ENCODE results near the gene SMPDL3B.
"Not testable (repeated sequence)": the region's sequence is repeated elsewhere in the genome, so short reads cannot be mapped to it uniquely, and the experiment has no call there.

SMPDL3B gene

DNA sequence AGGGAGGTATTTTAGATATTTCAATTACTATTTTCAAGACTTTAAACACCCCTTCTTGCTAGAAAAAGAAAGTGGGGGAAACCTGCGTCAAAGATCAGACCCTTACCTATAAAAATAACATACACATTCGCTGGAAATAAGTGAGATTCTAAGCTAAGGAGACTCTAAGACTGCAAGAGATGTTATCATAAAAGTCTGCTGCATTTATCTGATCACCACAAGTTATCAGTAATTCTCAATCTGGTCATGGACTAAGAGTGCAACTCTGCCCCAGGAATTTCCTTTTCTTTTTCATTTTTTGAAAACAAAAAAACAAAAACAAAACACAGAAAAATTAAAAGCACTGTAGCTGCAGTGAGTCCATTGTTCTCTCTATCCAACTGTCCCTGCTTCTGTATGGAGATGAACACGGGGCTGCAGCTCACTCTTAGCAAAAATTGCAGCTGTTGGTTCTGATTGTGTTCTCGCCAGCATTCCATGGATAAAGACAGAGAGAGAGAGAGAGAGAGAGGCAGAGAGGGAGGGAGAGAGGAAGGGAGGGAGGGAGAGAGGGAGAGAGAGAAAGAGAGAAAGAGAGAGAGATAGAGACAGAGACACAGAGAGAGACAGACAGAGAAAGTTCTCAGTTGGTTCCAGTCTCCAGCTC lies 39.1 kb downstream of the SMPDL3B start:
- Histone ChIP-seq H3K9me3 (replicated peaks; ENCODE audit: low read length) (no peaks in the 10 kb centered on the region), H3K36me3 (ENCODE audit: insufficient read depth, low read length) (peaks cover 13% of the 10 kb centered on the region), H3K27me3 (ENCODE audit: control insufficient read depth, insufficient read depth, low read length) (no peaks in the 10 kb centered on the region), H3K9ac (ENCODE audit: low read depth, low read length) (no peak overlapping the region), H3K4me2 (ENCODE audit: low read length) (no peak overlapping the region), H3K4me1 (ENCODE audit: control insufficient read depth, insufficient read depth, low read length) (peaks cover 28% of the 10 kb centered on the region), H3K4me3 (ENCODE audit: low read length) (no peak overlapping the region)

GRCh38 chr1:27974417-27974781 lies 39.6 kb downstream of the SMPDL3B start:
- Histone ChIP-seq H3K4me2 (ENCODE audit: low read length) (no peak overlapping the region), H3K4me3 (ENCODE audit: low read length) (no peak overlapping the region), H3K4me1 (ENCODE audit: control insufficient read depth, insufficient read depth, low read length) (peaks cover 27% of the 10 kb centered on the region), H3K9me3 (replicated peaks; ENCODE audit: low read length) (no peaks in the 10 kb centered on the region), H3K36me3 (ENCODE audit: insufficient read depth, low read length) (peaks cover 13% of the 10 kb centered on the region), H3K27me3 (ENCODE audit: control insufficient read depth, insufficient read depth, low read length) (no peaks in the 10 kb centered on the region), H3K9ac (ENCODE audit: low read depth, low read length) (no peak overlapping the region)

- Histone ChIP-seq H3K4me1 (ENCODE audit: control insufficient read depth, insufficient read depth, low read length) (peaks cover 3% of the 10 kb centered on the region), H3K36me3 (ENCODE audit: insufficient read depth, low read length) (peaks cover 8% of the 10 kb centered on the region), H3K4me2 (ENCODE audit: low read length) (no peak overlapping the region), H3K27me3 (ENCODE audit: control insufficient read depth, insufficient read depth, low read length) (no peaks in the 10 kb centered on the region), H3K9me3 (replicated peaks; ENCODE audit: low read length) (no peaks in the 10 kb centered on the region), H3K4me3 (ENCODE audit: low read length) (no peak overlapping the region), H3K9ac (ENCODE audit: low read depth, low read length) (no peak overlapping the region)
These were observed 44.5 kb downstream of the SMPDL3B start for GRCh38 chr1:27979151-27979858.

DNA sequence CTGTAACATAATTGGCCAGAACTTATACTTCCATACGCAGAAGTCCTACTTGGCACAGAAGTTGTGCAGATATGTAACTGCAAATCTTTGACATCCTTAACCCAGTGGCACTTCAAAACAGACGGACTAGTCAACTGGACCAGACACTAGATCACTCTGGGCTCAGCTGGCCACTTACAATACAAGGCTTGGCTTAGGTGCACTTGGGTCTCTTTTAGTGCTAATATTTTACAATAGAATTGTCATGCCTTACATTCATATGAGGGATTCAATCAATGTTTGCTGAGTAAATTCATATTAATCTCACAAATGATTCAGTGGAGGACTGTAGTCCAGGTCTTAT lies 45.0 kb downstream of the SMPDL3B start:
- Histone ChIP-seq H3K9me3 (replicated peaks; ENCODE audit: low read length) (no peaks in the 10 kb centered on the region), H3K27me3 (ENCODE audit: control insufficient read depth, insufficient read depth, low read length) (no peaks in the 10 kb centered on the region), H3K9ac (ENCODE audit: low read depth, low read length) (no peak overlapping the region), H3K36me3 (ENCODE audit: insufficient read depth, low read length) (peaks cover 8% of the 10 kb centered on the region), H3K4me2 (ENCODE audit: low read length) (no peak overlapping the region), H3K4me1 (ENCODE audit: control insufficient read depth, insufficient read depth, low read length) (peaks cover 3% of the 10 kb centered on the region), H3K4me3 (ENCODE audit: low read length) (no peak overlapping the region)

DNA sequence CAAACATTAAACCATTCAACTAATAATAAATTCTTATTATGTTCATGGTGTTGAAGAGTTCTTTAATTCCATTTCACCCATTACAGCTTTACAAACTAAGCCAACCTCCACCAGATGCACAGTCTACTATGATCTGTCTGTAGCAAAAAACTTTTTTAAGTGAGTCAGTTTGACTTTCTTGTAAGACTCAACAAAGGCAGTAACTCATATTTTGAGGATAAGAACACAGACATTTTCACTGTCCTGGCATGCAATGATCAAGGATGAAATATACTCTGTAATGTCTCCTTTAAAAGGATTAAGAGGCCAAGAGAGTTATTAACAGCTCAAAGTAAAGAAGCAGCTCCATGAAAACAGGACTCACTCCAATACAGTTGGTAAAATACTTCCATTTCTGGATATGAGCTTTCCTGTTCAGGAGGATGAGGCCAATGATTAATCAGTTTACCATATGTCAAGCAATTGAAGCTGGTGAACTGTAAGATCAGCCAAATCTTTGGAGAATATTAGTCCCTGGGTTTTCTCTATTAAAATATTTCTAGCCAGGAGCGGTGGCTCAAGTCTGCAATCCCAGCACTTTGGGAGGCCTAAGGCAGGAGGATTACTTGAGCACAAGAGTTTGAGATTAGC lies 45.5 kb downstream of the SMPDL3B start:
- Histone ChIP-seq H3K9me3 (replicated peaks; ENCODE audit: low read length) (no peaks in the 10 kb centered on the region), H3K36me3 (ENCODE audit: insufficient read depth, low read length) (peaks cover 10% of the 10 kb centered on the region), H3K4me1 (ENCODE audit: control insufficient read depth, insufficient read depth, low read length) (peaks cover 3% of the 10 kb centered on the region), H3K4me3 (ENCODE audit: low read length) (no peak overlapping the region), H3K4me2 (ENCODE audit: low read length) (no peak overlapping the region), H3K27me3 (ENCODE audit: control insufficient read depth, insufficient read depth, low read length) (no peaks in the 10 kb centered on the region), H3K9ac (ENCODE audit: low read depth, low read length) (no peak overlapping the region)

GRCh38 chr1:27981145-27981544 lies 46.3 kb downstream of the SMPDL3B start:
- Histone ChIP-seq H3K4me1 (ENCODE audit: control insufficient read depth, insufficient read depth, low read length) (peaks cover 3% of the 10 kb centered on the region), H3K27me3 (ENCODE audit: control insufficient read depth, insufficient read depth, low read length) (no peaks in the 10 kb centered on the region), H3K9me3 (replicated peaks; ENCODE audit: low read length) (no peaks in the 10 kb centered on the region), H3K36me3 (ENCODE audit: insufficient read depth, low read length) (peaks cover 13% of the 10 kb centered on the region), H3K4me3 (ENCODE audit: low read length) (no peak overlapping the region), H3K9ac (ENCODE audit: low read depth, low read length) (no peak overlapping the region), H3K4me2 (ENCODE audit: low read length) (no peak overlapping the region)

DNA sequence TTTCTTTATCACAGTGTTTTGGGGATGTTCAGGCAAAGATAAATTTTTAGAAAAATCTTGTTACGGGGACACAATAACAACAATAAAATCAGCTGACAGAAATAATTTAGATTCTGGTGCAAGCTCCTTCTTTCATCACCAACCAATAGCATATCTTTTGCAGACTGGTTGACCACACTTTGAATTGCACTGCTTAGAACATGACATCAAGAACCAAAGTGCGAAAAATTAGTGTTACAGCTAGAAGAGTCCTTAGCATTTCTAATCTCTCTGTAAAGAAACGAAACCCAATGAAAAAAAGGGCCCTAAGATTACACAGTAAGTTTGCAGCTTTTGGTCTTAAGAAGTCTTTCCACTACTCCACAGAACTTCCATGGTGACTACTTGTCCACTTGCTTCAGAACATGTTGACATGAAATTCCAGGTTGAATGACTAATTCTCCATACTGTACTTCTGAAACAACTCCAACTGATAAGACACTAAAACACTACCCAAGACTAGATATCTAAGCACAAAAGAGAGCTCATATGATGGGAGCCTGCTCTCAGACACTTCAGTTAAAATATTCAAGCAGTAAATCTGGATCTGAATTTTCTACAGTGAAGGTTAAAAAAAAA lies 56.2 kb downstream of the SMPDL3B start:
- Histone ChIP-seq H3K4me3 (ENCODE audit: low read length) (no peak overlapping the region), H3K4me1 (ENCODE audit: control insufficient read depth, insufficient read depth, low read length) (no peaks in the 10 kb centered on the region), H3K36me3 (ENCODE audit: insufficient read depth, low read length) (peaks cover 71% of the 10 kb centered on the region), H3K9me3 (replicated peaks; ENCODE audit: low read length) (no peaks in the 10 kb centered on the region), H3K4me2 (ENCODE audit: low read length) (no peak overlapping the region), H3K9ac (ENCODE audit: low read depth, low read length) (no peak overlapping the region), H3K27me3 (ENCODE audit: control insufficient read depth, insufficient read depth, low read length) (no peaks in the 10 kb centered on the region)

- Histone ChIP-seq H3K27me3 (ENCODE audit: control insufficient read depth, insufficient read depth, low read length) (no peaks in the 10 kb centered on the region), H3K36me3 (ENCODE audit: insufficient read depth, low read length) (peaks cover 75% of the 10 kb centered on the region), H3K4me2 (ENCODE audit: low read length) (no peak overlapping the region), H3K9ac (ENCODE audit: low read depth, low read length) (no peak overlapping the region), H3K9me3 (replicated peaks; ENCODE audit: low read length) (no peaks in the 10 kb centered on the region), H3K4me3 (ENCODE audit: low read length) (no peak overlapping the region), H3K4me1 (ENCODE audit: control insufficient read depth, insufficient read depth, low read length) (no peaks in the 10 kb centered on the region)
These were observed 57.5 kb downstream of the SMPDL3B start for GRCh38 chr1:27992276-27992675.

- H3K4me3 ChIP-seq (ENCODE audit: low read length) = no peak overlapping the region
- H3K27me3 ChIP-seq (ENCODE audit: control insufficient read depth, insufficient read depth, low read length) = no peaks in the 10 kb centered on the region
- no peak overlapping the region for H3K9ac ChIP-seq (ENCODE audit: low read depth, low read length)
- peaks cover 75% of the 10 kb centered on the region for H3K36me3 ChIP-seq (ENCODE audit: insufficient read depth, low read length)
- no peaks in the 10 kb centered on the region for H3K9me3 ChIP-seq (replicated peaks; ENCODE audit: low read length)
- H3K4me1 ChIP-seq (ENCODE audit: control insufficient read depth, insufficient read depth, low read length) = no peaks in the 10 kb centered on the region
- H3K4me2 ChIP-seq (ENCODE audit: low read length) = no peak overlapping the region
These were observed 58.4 kb downstream of the SMPDL3B start for GRCh38 chr1:27993241-27993640.

- Histone ChIP-seq H3K4me1 (ENCODE audit: control insufficient read depth, insufficient read depth, low read length) (no peaks in the 10 kb centered on the region), H3K9me3 (replicated peaks; ENCODE audit: low read length) (no peaks in the 10 kb centered on the region), H3K27me3 (ENCODE audit: control insufficient read depth, insufficient read depth, low read length) (no peaks in the 10 kb centered on the region), H3K36me3 (ENCODE audit: insufficient read depth, low read length) (peaks cover 69% of the 10 kb centered on the region), H3K4me3 (ENCODE audit: low read length) (no peak overlapping the region), H3K4me2 (ENCODE audit: low read length) (no peak overlapping the region), H3K9ac (ENCODE audit: low read depth, low read length) (no peak overlapping the region)
These were observed 59.3 kb downstream of the SMPDL3B start for GRCh38 chr1:27994060-27994459.

DNA sequence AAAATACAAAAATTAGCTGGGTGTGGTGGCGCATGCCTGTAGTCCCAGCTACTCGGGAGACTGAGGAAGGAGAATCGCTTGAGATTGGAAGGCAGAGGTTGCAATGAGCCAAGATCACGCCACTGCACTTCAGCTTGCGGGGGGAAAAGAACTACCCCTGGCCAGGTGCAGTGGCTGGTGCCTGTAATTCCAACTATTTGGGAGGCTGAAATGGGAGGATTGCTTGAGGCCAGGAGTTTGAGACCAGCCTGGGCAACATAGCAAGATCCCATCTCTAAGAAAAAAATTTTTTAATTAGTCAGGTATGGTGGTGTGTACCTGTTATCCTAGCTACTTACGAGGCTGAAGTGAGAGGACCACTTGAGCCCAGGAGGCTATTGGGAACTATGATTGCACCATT lies 59.7 kb downstream of the SMPDL3B start:
- not testable (repeated sequence) for H3K9me3 ChIP-seq (replicated peaks; ENCODE audit: low read length); H3K4me3 ChIP-seq (ENCODE audit: low read length); H3K27me3 ChIP-seq (ENCODE audit: control insufficient read depth, insufficient read depth, low read length); H3K4me2 ChIP-seq (ENCODE audit: low read length); H3K4me1 ChIP-seq (ENCODE audit: control insufficient read depth, insufficient read depth, low read length); H3K9ac ChIP-seq (ENCODE audit: low read depth, low read length)
- H3K36me3 ChIP-seq (ENCODE audit: insufficient read depth, low read length) = peaks cover 67% of the 10 kb centered on the region

Measured in skeletal muscle satellite cell (primary cell).